T follicular helper cell (primary cell): ENCODE results near the gene ELL.
"Not testable (repeated sequence)": the region's sequence is repeated elsewhere in the genome, so short reads cannot be mapped to it uniquely, and the experiment has no call there.

Experiments used
- DNase-seq: peaks from one replicate; pipeline ENCODE4 v3.0.0-alpha.2; 2020; ENCODE audit warnings: low read depth

Gene ELL

GRCh38 chr19:18531485-18531884 lies 9.6 kb upstream of the ELL start:
- DNase-seq: no peak

GRCh38 chr19:18529782-18530181 lies 7.9 kb upstream of the ELL start:
- no peak for DNase-seq

GRCh38 chr19:18526316-18526715 lies 4.4 kb upstream of the ELL start:
- no peak for DNase-seq

- no peak for DNase-seq
These were observed 2.0 kb upstream of the ELL start for GRCh38 chr19:18523841-18524240.

GRCh38 chr19:18522862-18523440 lies 1.1 kb upstream of the ELL start:
- not testable (repeated sequence) for DNase-seq

GRCh38 chr19:18522124-18522861 lies 423 bp upstream of the ELL start:
- DNase-seq: peak; percentile 100

- DNase-seq: no peak
These were observed 800 bp downstream of the ELL start for GRCh38 chr19:18520848-18521691.

GRCh38 chr19:18519962-18520847 lies 1.7 kb downstream of the ELL start:
- peak; percentile 40 for DNase-seq

GRCh38 chr19:18518639-18519038 lies 3.2 kb downstream of the ELL start:
- no peak for DNase-seq

GRCh38 chr19:18517606-18518005 lies 4.3 kb downstream of the ELL start:
- no peak for DNase-seq

GRCh38 chr19:18515959-18516358 lies 5.9 kb downstream of the ELL start:
- DNase-seq: no peak

GRCh38 chr19:18514800-18515682 lies 6.8 kb downstream of the ELL start:
- DNase-seq: no peak

- DNase-seq: no peak
These were observed 8.0 kb downstream of the ELL start for GRCh38 chr19:18513868-18514267.

GRCh38 chr19:18510216-18510615 lies 11.7 kb downstream of the ELL start:
- no peak for DNase-seq

GRCh38 chr19:18508585-18508984 lies 13.3 kb downstream of the ELL start:
- no peak for DNase-seq

GRCh38 chr19:18507727-18508440 lies 14.0 kb downstream of the ELL start:
- no peak for DNase-seq

- DNase-seq: no peak
These were observed 14.7 kb downstream of the ELL start for GRCh38 chr19:18507021-18507726.

- DNase-seq: no peak
These were observed 15.6 kb downstream of the ELL start for GRCh38 chr19:18506101-18506930.
